K562 (cell line): Measurements from ENCODE around the gene HSD17B1. TPM values are rescaled to one million over a fixed set of nuclear protein-coding genes. Genes with fewer than 3 reads are reported as not detected.

Source experiments
- ATAC-seq: fragments of 200-7000 bp; cut with Tn5 transposase; 3 replicates; pipeline ENCODE4 v1.9.1; 2020; ENCODE audit warnings: moderate library complexity
- BruUV-seq: library from RNA; stranded (reverse); fragments of 400-500 nt; replicated peaks from 2 replicates; lab custom pipeline; 2021; lab: Mats Ljungman, UMichigan
- CTCF ChIA-PET: fragments of 300-600 bp; formaldehyde crosslinking; extraction: SDS; loops from one replicate; lab custom pipeline; 2021; ENCODE audit warnings: low intra/inter-chr PET ratio; lab: Yijun Ruan, JAX
- POLR2A ChIA-PET: fragments of 300-600, 350-650 bp; sonication (Branson Sonifier 250); formaldehyde crosslinking; extraction: SDS; loops from one replicate; lab custom pipeline; 2021; ENCODE audit warnings: antibody characterized with exemption, inconsistent platforms; lab: Yijun Ruan, JAX
- DNase-seq, 4 experiments: peaks; one replicate each; pipeline versions ENCODE4 v3.0.0 to v3.0.0-alpha.2; 2011 to 2018; ENCODE audit warnings: low spot score in 3 of 4, mixed read lengths in 3 of 4; ENCODE audit errors: extremely low read depth in 1 of 4
- FAIRE-seq: peaks from 2 replicates; lab custom pipeline; 2011; peaks lifted over from hg19 to GRCh38; lab: Jason Lieb, UNC
- H2AFZ ChIP-seq: 2 replicates; pipeline ENCODE4 v1.6.0; 2011; ENCODE audit warnings: low read depth, low read length, control low read depth, inconsistent platforms
- H3K27ac ChIP-seq: fragments of 200-600 bp; 3 replicates; pipeline ENCODE4 v1.8.0; 2011; ENCODE audit warnings: low read depth, mild to moderate bottlenecking, control low read depth, inconsistent platforms, low read length, moderate library complexity, mixed read lengths; ENCODE audit errors: extremely low read depth
- H3K27me3 ChIP-seq, 2 experiments: fragments of 300-600 bp in 1 of 2; 2 replicates in 1 of 2; 3 replicates in 1 of 2; pipeline versions ENCODE4 v1.6.0 to v1.8.0; 2011; ENCODE audit warnings: inconsistent platforms in 2 of 2, low read length in 2 of 2, mild to moderate bottlenecking in 1 of 2, mixed read lengths in 1 of 2, moderate library complexity in 1 of 2; ENCODE audit not compliant: control insufficient read depth in 2 of 2, insufficient read depth in 2 of 2
- H3K36me3 ChIP-seq: fragments of 300-600 bp; 3 replicates; pipeline ENCODE4 v1.8.0; 2011; ENCODE audit warnings: mild to moderate bottlenecking, low read length, inconsistent platforms; ENCODE audit not compliant: control insufficient read depth, insufficient read depth
- H3K4me1 ChIP-seq, 2 experiments: fragments of 200-600 bp in 1 of 2; replicated peaks in 1 of 2; 2 replicates in 1 of 2; 3 replicates in 1 of 2; pipeline versions ENCODE4 v1.5.1 to v1.8.0; 2011; ENCODE audit warnings: inconsistent platforms in 2 of 2, low read length in 2 of 2, mild to moderate bottlenecking in 1 of 2, mixed read lengths in 1 of 2, moderate library complexity in 1 of 2; ENCODE audit not compliant: control insufficient read depth in 2 of 2, insufficient read depth in 2 of 2
- H3K4me2 ChIP-seq: 2 replicates; pipeline ENCODE4 v1.6.1; 2011; ENCODE audit warnings: low read length, control low read depth, inconsistent platforms, mixed read lengths; ENCODE audit not compliant: insufficient read depth
- H3K4me3 ChIP-seq: fragments of 200-600 bp; sonication (generic), shearing (Covaris generic); 2 replicates; pipeline ENCODE4 v1.5.1; 2016; ENCODE audit warnings: control low read depth, inconsistent platforms
- H3K79me2 ChIP-seq: fragments of 200-600 bp; 3 replicates; pipeline ENCODE4 v1.8.0; 2011; ENCODE audit warnings: low read length, inconsistent platforms; ENCODE audit not compliant: control insufficient read depth, insufficient read depth
- H3K9ac ChIP-seq, 2 experiments: 2 replicates each; pipeline versions ENCODE4 v1.6.0 to v1.6.1; 2011; ENCODE audit warnings: low read depth in 2 of 2, low read length in 2 of 2, control low read depth in 1 of 2, inconsistent platforms in 1 of 2, mild to moderate bottlenecking in 1 of 2, mixed read lengths in 1 of 2; ENCODE audit not compliant: insufficient read depth in 1 of 2
- H3K9me1 ChIP-seq: one replicate; pipeline ENCODE4 v1.6.0; 2011; ENCODE audit warnings: inconsistent platforms, mild to moderate bottlenecking, low read length, moderate library complexity; ENCODE audit not compliant: control insufficient read depth, insufficient read depth
- H3K9me3 ChIP-seq: replicated peaks from 2 replicates; pipeline ENCODE4 v1.5.1; 2011; ENCODE audit warnings: low read depth, low read length, inconsistent platforms; ENCODE audit not compliant: control insufficient read depth, insufficient read depth
- H4K20me1 ChIP-seq: replicated peaks from 2 replicates; pipeline ENCODE4 v1.6.1; 2011; ENCODE audit warnings: low read length, inconsistent platforms, mixed read lengths; ENCODE audit not compliant: control insufficient read depth, insufficient read depth
- KDM2B ChIP-seq: fragments of 250-450 bp; sonication (Bioruptor Pico); IDR thresholded peaks from 2 replicates; pipeline ENCODE4 v1.8.0; 2021; ENCODE audit warnings: mild to moderate bottlenecking, moderate library complexity
- POLR2G ChIP-seq: fragments of 200-400 bp; formaldehyde crosslinking; IDR thresholded peaks from 2 replicates; pipeline ENCODE4 v1.6.1; 2017; ENCODE audit warnings: low read depth, mild to moderate bottlenecking, antibody characterized with exemption, low read length, moderate library complexity
- WGBS: fragments of 100-300 bp; shearing (Covaris generic); methylation state at CpG from one replicate; pipeline ENCODE4 v1.1.6; 2016; ENCODE audit warnings: low coverage, mixed read lengths; ENCODE audit not compliant: insufficient coverage; ENCODE audit errors: missing lambda C conversion rate; 5-methylcytosine and 5-hydroxymethylcytosine counted together
- in situ Hi-C: fragments of 300-500 bp; cut with MboI; formaldehyde crosslinking; loops from 4 replicates; pipeline ENCODE4 v1.15.0; 2018; ENCODE audit warnings: inconsistent platforms, mixed read lengths
- intact Hi-C: fragments of 100-400 bp; cut with micrococcal nuclease; formaldehyde crosslinking; loops from 2 replicates; pipeline ENCODE4 v1.14.2; 2022
- polyA plus RNA-seq, 8 experiments: library from polyadenylated mRNA; depleted of rRNA in 4 of 8; stranded (reverse) in 5 of 8; unstranded in 3 of 8; fragments of >200 nt; fragmentation: Nextera tagmentation in 2 of 8; fragmentation: Illumina TruSeq in 1 of 8; extraction: Ambion mirVana in 2 of 8; extraction: Trizol in 1 of 8; gene quantifications; 2 replicates each; pipeline versions ENCODE4 v1.2.1 to v1.2.3, GENCODE V29; 2011 to 2014; ENCODE audit warnings: inconsistent platforms in 1 of 8, missing spikeins in 1 of 8
- total RNA-seq, 7 experiments: library from RNA; depleted of rRNA in 6 of 7; stranded (reverse); fragments of >200 nt in 6 of 7; fragmentation: Illumina TruSeq in 2 of 7; extraction: Trizol in 2 of 7; gene quantifications; 2 replicates each; pipeline versions ENCODE4 v1.2.1 to v1.2.3, GENCODE V29; 2011 to 2021; ENCODE audit warnings: low replicate concordance in 1 of 7

Gene HSD17B1
- total and polyA plus RNA-seq, 9 of the 15 experiments (the other 6 are each of a cell fraction or from before 2014, with no cell fraction given), result 0.55 to 21.1 (median 3.6) TPM

DNA sequence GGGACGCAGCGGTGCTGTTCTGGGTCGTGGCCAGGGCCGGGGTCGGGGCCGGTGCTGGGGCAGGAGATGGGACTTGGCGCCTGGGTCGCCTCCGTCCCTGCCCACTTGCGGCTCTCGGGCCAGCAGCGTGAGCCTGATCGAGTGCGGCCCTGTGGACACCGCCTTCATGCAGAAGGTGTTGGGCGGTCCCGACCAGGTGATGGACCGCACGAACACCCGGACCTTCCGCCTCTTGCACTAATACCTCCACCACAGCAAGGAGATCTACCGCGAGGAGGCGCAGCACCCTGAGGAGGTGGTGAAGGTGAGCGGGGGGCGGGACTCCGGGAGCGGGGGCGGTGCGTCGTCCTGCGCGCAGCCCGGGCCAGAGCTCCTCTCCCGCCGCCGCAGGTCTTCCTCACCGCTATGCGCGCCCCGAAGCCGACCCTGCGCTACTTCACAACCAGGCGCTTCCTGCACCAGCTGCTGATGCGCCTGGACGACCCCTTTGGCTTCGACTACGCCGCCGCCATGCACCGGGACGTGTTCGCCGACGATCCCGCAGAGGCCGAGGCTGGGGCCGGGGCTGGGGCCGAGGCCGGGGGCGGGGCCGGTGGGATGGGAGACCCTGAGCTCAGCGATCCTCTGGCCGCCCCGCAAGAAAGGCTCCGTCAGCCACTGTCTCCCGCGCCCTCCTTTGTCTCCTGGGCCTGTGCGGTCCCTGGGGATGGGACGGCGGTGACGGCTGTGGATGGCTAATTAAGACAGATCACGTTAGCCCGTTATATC, 4.5 kb upstream of the HSD17B1 start:
- in situ Hi-C loops (no loop called here), intact Hi-C loops (no loop called here)
- no peak overlapping the region for H3K4me2 ChIP-seq
- H3K79me2 ChIP-seq, result peaks cover 5% of the 10 kb centered on the region
- no peak overlapping the region for H3K4me3 ChIP-seq
- no peak overlapping the region; a peak in 1 of 4 replicates for H3K9ac ChIP-seq
- H3K9me3 ChIP-seq, result no peaks in the 10 kb centered on the region
- POLR2A ChIA-PET, result interaction anchor here (0.5 to 0.9 kb wide), 3 partner anchors 23 to 739 kb away, joined by 3 read pairs; no protein-coding TSS in a partner anchor
- no peak for ATAC-seq
- no peak overlapping the region for H2AFZ ChIP-seq
- no peak for TF ChIP-seq KDM2B (CRISPR knock-in tag)
- TF ChIP-seq POLR2G, result peak; percentile 42; the same call in 1 of the 2 replicates
- CTCF ChIA-PET, result no interaction called here
- no peaks in the 10 kb centered on the region for H4K20me1 ChIP-seq
- no peak for FAIRE-seq
- no peaks in the 10 kb centered on the region for H3K27me3 ChIP-seq
- 98% methylated on average over 32 of the region's 74 CpGs for WGBS
- DNase-seq, result peak in 1 of 4 experiments; percentile 9
- no TSS peak for BruUV-seq
- no peaks in the 10 kb centered on the region for H3K9me1 ChIP-seq
- H3K27ac ChIP-seq, result no peak overlapping the region
- H3K4me1 ChIP-seq, result peaks cover 5 to 36% of the 10 kb centered on the region in 2 experiments; a peak in 4 of 5 replicates
- peaks cover 13% of the 10 kb centered on the region; the same call in 1 of the 3 replicates for H3K36me3 ChIP-seq
